Retina (tissue), 1 donor: Measurements from ENCODE around the gene GABPB1.

ENCODE experiments used
- DNase-seq: peaks from one replicate; pipeline ENCODE4 v3.0.0-alpha.2; 2016

Gene GABPB1

DNA sequence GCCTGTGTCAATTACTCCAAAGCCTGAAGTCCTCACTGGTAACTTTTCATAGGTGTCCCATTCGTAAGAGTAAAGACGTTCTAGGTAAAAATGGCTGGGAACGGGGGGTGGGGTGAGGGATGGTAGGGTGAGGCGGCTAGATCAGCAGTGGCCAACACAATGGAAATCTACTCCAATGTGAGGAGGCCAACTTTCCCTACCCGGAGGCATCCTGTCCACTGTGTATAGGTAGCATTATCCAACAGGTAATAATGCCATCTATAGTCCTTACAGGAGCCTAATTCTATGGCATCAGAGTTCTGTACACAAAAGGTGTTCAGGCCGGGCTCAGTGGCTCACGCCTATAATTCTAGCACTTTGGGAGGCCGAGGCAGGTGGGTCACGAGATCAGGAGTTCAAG is 118.6 kb downstream of the GABPB1 start:
- DNase-seq = no peak

DNA sequence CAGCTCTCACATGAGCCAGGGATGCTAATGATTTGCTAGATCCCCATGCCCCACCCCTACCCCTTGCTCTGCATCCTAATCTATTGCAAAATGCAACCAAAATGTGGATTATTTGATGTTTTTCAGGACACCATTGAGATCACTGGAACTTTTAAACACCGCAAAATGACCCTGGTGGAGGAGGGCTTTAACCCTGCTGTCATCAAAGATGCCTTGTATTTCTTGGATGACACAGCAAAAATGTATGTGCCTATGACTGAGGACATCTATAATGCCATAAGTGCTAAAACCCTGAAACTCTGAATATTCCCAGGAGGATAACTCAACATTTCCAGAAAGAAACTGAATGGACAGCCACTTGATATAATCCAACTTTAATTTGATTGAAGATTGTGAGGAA is 119.2 kb downstream of the GABPB1 start:
- DNase-seq = no peak

DNA sequence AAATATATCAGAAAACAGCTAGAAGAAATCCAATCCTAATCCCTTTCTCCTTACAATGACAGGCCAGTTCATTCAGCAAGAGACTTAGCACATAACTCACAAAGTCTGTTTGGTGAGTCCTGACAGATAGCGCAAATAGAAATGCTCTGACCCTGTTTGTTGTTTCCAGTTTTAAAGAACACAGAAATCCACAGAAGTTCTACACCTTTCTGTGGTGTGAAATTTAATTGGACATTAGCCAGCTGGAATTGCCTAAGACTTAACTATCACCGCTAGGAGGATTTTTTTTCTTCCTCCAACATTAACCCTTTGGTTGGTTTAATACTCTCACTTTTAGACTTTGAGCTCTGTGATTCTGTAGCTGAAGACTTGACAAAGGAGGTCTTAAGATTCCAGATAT is 120.2 kb downstream of the GABPB1 start:
- DNase-seq = no peak

DNA sequence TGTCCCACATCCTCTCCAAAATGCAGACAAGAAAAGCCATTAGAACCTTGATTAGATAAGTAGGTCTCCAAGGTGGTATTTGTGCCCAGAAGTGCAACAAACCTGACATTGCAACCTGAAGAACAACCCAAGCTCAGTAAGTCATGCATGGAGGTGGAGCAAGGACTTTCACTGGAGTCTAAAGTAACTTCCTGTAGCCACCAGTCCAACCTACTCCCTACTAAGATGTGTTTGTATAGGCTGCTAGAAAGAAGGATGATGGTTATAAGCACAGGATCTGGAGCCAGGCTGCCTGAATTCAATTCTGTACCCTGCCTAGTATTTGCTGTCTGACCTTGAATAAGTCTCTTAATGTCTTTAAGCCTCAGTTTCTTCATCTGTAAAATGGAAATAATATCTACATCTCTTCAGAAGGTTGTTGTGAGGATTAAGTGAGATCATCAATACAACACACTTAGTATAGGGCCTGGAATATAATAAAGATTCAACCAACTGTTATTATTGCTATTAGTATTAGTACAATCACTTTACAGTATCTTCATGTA is 121.7 kb downstream of the GABPB1 start:
- no peak for DNase-seq

DNA sequence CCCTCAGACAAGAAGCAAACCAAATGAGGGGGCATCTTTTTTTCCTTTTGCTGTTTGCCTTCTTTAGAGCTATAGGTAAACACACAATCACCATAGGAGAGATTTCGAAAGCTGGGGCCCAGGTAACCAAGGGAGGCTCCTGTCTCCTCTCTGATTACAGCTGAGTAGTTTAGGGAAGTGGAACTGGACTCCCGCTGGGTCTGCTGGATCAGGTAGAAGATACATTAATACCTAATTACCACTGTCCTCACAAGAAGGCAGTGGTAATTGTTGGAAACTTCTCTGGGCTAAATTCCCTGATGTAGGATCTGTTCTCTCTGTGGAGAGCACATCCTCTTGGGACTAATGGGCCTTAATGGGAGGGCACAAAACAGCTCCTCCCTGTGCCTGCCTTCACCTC is 122.2 kb downstream of the GABPB1 start:
- no peak for DNase-seq

DNA sequence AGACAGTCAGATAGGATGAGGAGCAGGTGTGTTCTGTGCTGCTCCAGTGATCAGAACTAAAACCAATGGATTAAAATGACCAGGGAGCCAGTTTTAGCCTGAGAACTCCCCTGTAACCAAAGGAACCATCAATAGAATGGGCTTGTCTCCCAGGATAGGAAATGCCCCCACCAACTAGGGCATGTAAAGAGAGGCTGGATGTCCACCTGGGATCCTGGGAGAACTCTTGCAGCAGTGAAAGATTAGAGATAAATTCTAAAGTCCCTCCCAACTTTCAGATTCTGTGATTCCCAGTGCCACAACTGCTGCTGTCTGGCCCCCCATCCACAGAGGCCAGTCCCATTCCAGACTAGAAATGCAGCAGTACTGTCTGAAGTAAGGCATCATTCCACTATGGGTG is 123.2 kb downstream of the GABPB1 start:
- DNase-seq = no peak

DNA sequence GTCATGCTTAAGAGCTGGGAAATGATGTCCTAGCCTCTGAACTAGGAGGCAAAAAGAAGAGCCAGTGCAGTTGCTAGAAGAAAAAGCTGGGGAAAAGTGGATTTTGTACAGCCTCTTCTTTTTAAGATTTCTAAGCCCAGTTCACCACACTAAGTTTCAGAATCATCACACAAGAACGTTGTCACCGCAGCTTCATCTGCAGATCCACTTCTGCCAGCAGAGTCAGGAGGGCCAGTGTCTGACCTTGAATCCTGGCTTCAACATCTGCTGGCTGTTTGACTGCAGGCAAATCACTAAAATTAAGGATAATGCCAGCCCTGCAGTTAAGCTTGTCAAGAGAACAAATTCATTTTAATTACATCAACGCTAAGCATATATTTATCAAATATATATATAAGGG is 125.7 kb downstream of the GABPB1 start:
- DNase-seq = no peak

DNA sequence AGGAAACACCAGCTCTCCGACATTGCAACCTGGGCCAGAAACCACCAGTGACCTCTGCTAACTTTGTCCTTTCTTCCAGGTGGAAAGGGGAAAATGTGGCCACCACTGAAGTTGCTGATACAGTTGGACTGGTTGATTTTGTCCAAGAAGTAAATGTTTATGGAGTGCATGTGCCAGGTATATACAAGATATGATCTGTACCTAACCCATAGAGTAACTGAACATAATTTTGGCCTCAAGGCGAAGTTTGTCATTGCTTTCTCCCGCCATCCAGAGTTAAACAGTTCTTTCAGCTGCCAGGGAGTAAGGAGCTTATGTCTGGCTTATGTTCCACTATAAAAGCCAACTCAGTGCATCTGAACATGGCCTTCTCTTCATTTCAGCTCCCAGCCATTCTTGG is 126.1 kb downstream of the GABPB1 start:
- no peak for DNase-seq

DNA sequence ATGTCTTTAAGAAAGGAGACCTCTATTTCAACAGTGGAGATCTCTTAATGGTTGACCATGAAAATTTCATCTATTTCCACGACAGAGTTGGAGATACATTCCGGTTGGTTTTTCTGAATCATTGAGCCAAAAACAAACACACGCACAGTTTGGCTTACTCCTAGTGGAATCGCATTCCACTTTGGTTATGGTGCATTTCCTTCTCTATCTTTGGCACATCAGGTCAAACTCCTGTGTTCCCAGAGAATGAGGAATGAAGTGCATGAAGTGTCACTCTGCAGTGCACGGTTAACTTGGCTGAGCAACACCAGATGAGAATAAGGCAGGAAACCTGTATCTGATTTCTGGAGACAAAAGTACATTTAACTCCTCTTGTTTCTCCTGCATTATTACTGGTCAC is 127.9 kb downstream of the GABPB1 start:
- no peak for DNase-seq

DNA sequence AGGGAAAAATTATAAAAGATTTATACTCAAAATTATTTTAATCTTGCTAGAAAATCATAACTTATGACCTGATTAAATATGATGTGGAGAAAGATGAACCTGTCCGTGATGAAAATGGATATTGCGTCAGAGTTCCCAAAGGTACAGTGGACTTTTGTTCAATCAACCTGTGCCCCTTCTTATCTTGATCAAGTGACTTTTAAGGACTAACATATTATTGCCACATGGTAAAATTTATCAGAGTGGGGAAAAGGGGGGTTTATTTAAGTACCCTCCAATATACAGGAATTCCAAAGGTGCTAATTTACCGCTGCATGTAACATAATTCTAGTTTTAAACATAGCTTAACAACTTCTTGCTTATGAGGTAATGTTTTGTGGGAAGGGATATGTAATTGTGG is 129.1 kb downstream of the GABPB1 start:
- DNase-seq = no peak
